K562 (cell line): Measurements from ENCODE around the gene HSD17B3. TPM values are rescaled to one million over a fixed set of nuclear protein-coding genes. Genes with fewer than 3 reads are reported as not detected.

Experiments
- ATAC-seq: fragments of 200-7000 bp; cut with Tn5 transposase; 3 replicates; pipeline ENCODE4 v1.9.1; 2020; ENCODE audit warnings: moderate library complexity
- BruUV-seq: library from RNA; stranded (reverse); fragments of 400-500 nt; replicated peaks from 2 replicates; lab custom pipeline; 2021; lab: Mats Ljungman, UMichigan
- CTCF ChIA-PET: fragments of 300-600 bp; formaldehyde crosslinking; extraction: SDS; loops from one replicate; lab custom pipeline; 2021; ENCODE audit warnings: low intra/inter-chr PET ratio; lab: Yijun Ruan, JAX
- POLR2A ChIA-PET: fragments of 300-600, 350-650 bp; sonication (Branson Sonifier 250); formaldehyde crosslinking; extraction: SDS; loops from one replicate; lab custom pipeline; 2021; ENCODE audit warnings: antibody characterized with exemption, inconsistent platforms; lab: Yijun Ruan, JAX
- DNase-seq, 4 experiments: peaks; one replicate each; pipeline versions ENCODE4 v3.0.0 to v3.0.0-alpha.2; 2011 to 2018; ENCODE audit warnings: low spot score in 3 of 4, mixed read lengths in 3 of 4; ENCODE audit errors: extremely low read depth in 1 of 4
- FAIRE-seq: peaks from 2 replicates; lab custom pipeline; 2011; peaks lifted over from hg19 to GRCh38; lab: Jason Lieb, UNC
- H2AFZ ChIP-seq: 2 replicates; pipeline ENCODE4 v1.6.0; 2011; ENCODE audit warnings: low read depth, low read length, control low read depth, inconsistent platforms
- H3K27ac ChIP-seq: fragments of 200-600 bp; 3 replicates; pipeline ENCODE4 v1.8.0; 2011; ENCODE audit warnings: low read depth, mild to moderate bottlenecking, control low read depth, inconsistent platforms, low read length, moderate library complexity, mixed read lengths; ENCODE audit errors: extremely low read depth
- H3K27me3 ChIP-seq, 2 experiments: fragments of 300-600 bp in 1 of 2; 2 replicates in 1 of 2; 3 replicates in 1 of 2; pipeline versions ENCODE4 v1.6.0 to v1.8.0; 2011; ENCODE audit warnings: inconsistent platforms in 2 of 2, low read length in 2 of 2, mild to moderate bottlenecking in 1 of 2, mixed read lengths in 1 of 2, moderate library complexity in 1 of 2; ENCODE audit not compliant: control insufficient read depth in 2 of 2, insufficient read depth in 2 of 2
- H3K36me3 ChIP-seq: fragments of 300-600 bp; 3 replicates; pipeline ENCODE4 v1.8.0; 2011; ENCODE audit warnings: mild to moderate bottlenecking, low read length, inconsistent platforms; ENCODE audit not compliant: control insufficient read depth, insufficient read depth
- H3K4me1 ChIP-seq, 2 experiments: fragments of 200-600 bp in 1 of 2; replicated peaks in 1 of 2; 2 replicates in 1 of 2; 3 replicates in 1 of 2; pipeline versions ENCODE4 v1.5.1 to v1.8.0; 2011; ENCODE audit warnings: inconsistent platforms in 2 of 2, low read length in 2 of 2, mild to moderate bottlenecking in 1 of 2, mixed read lengths in 1 of 2, moderate library complexity in 1 of 2; ENCODE audit not compliant: control insufficient read depth in 2 of 2, insufficient read depth in 2 of 2
- H3K4me2 ChIP-seq: 2 replicates; pipeline ENCODE4 v1.6.1; 2011; ENCODE audit warnings: low read length, control low read depth, inconsistent platforms, mixed read lengths; ENCODE audit not compliant: insufficient read depth
- H3K4me3 ChIP-seq: fragments of 200-600 bp; sonication (generic), shearing (Covaris generic); 2 replicates; pipeline ENCODE4 v1.5.1; 2016; ENCODE audit warnings: control low read depth, inconsistent platforms
- H3K79me2 ChIP-seq: fragments of 200-600 bp; 3 replicates; pipeline ENCODE4 v1.8.0; 2011; ENCODE audit warnings: low read length, inconsistent platforms; ENCODE audit not compliant: control insufficient read depth, insufficient read depth
- H3K9ac ChIP-seq, 2 experiments: 2 replicates each; pipeline versions ENCODE4 v1.6.0 to v1.6.1; 2011; ENCODE audit warnings: low read depth in 2 of 2, low read length in 2 of 2, control low read depth in 1 of 2, inconsistent platforms in 1 of 2, mild to moderate bottlenecking in 1 of 2, mixed read lengths in 1 of 2; ENCODE audit not compliant: insufficient read depth in 1 of 2
- H3K9me1 ChIP-seq: one replicate; pipeline ENCODE4 v1.6.0; 2011; ENCODE audit warnings: inconsistent platforms, mild to moderate bottlenecking, low read length, moderate library complexity; ENCODE audit not compliant: control insufficient read depth, insufficient read depth
- H3K9me3 ChIP-seq: replicated peaks from 2 replicates; pipeline ENCODE4 v1.5.1; 2011; ENCODE audit warnings: low read depth, low read length, inconsistent platforms; ENCODE audit not compliant: control insufficient read depth, insufficient read depth
- H4K20me1 ChIP-seq: replicated peaks from 2 replicates; pipeline ENCODE4 v1.6.1; 2011; ENCODE audit warnings: low read length, inconsistent platforms, mixed read lengths; ENCODE audit not compliant: control insufficient read depth, insufficient read depth
- C11orf30 ChIP-seq: fragments of 450-650 bp; IDR thresholded peaks from 2 replicates; pipeline ENCODE4 v1.6.1; 2016; ENCODE audit warnings: low read depth, mild to moderate bottlenecking
- E2F6 ChIP-seq, 2 experiments: IDR thresholded peaks; 2 replicates each; pipeline ENCODE4 v1.6.1; 2011; ENCODE audit warnings: borderline replicate concordance in 1 of 2, control low read depth in 1 of 2, low read depth in 1 of 2, low read length in 1 of 2, mild to moderate bottlenecking in 1 of 2, mixed read lengths in 1 of 2, moderate library complexity in 1 of 2; ENCODE audit not compliant: insufficient read depth in 1 of 2, insufficient read length in 1 of 2, poor library complexity in 1 of 2, severe bottlenecking in 1 of 2; ENCODE audit errors: extremely low read depth in 1 of 2
- ETV5 ChIP-seq: sonication (generic); formaldehyde crosslinking; IDR thresholded peaks from 2 replicates; pipeline ENCODE4 v1.4.0; 2020; ENCODE audit warnings: low read depth, mild to moderate bottlenecking, missing genetic modification reagents
- HDAC8 ChIP-seq: fragments of 450-650 bp; IDR thresholded peaks from 2 replicates; pipeline ENCODE4 v1.6.1; 2016; ENCODE audit warnings: mild to moderate bottlenecking, missing genetic modification characterization, moderate library complexity, missing compliant biosample characterization
- PTBP1 ChIP-seq: fragments of 200-400 bp; formaldehyde crosslinking; IDR thresholded peaks from 2 replicates; pipeline ENCODE4 v1.6.1; 2017; ENCODE audit warnings: low read depth, low read length
- RCOR1 ChIP-seq, 2 experiments: IDR thresholded peaks; 2 replicates each; pipeline ENCODE4 v1.6.1; 2012; ENCODE audit warnings: low read depth in 2 of 2, low read length in 2 of 2, borderline replicate concordance in 1 of 2, improper control_type of control experiment in 1 of 2
- SMARCC2 ChIP-seq: fragments of 450-650 bp; IDR thresholded peaks from 2 replicates; pipeline ENCODE4 v1.6.1; 2017; ENCODE audit warnings: antibody characterized with exemption, moderate library complexity, mild to moderate bottlenecking, low read depth
- U2AF2 ChIP-seq: fragments of 200-400 bp; formaldehyde crosslinking; optimal IDR thresholded peaks from 2 replicates; pipeline ENCODE3; 2017; ENCODE audit warnings: low read depth, mild to moderate bottlenecking, low read length
- ZSCAN32 ChIP-seq: fragments of 450-650 bp; formaldehyde crosslinking; IDR thresholded peaks from 2 replicates; pipeline ENCODE4 v1.4.0; 2020; ENCODE audit warnings: mild to moderate bottlenecking, moderate library complexity
- WGBS: fragments of 100-300 bp; shearing (Covaris generic); methylation state at CpG from one replicate; pipeline ENCODE4 v1.1.6; 2016; ENCODE audit warnings: low coverage, mixed read lengths; ENCODE audit not compliant: insufficient coverage; ENCODE audit errors: missing lambda C conversion rate; 5-methylcytosine and 5-hydroxymethylcytosine counted together
- in situ Hi-C: fragments of 300-500 bp; cut with MboI; formaldehyde crosslinking; loops from 4 replicates; pipeline ENCODE4 v1.15.0; 2018; ENCODE audit warnings: inconsistent platforms, mixed read lengths
- intact Hi-C: fragments of 100-400 bp; cut with micrococcal nuclease; formaldehyde crosslinking; loops from 2 replicates; pipeline ENCODE4 v1.14.2; 2022
- polyA plus RNA-seq, 8 experiments: library from polyadenylated mRNA; depleted of rRNA in 4 of 8; stranded (reverse) in 5 of 8; unstranded in 3 of 8; fragments of >200 nt; fragmentation: Nextera tagmentation in 2 of 8; fragmentation: Illumina TruSeq in 1 of 8; extraction: Ambion mirVana in 2 of 8; extraction: Trizol in 1 of 8; gene quantifications; 2 replicates each; pipeline versions ENCODE4 v1.2.1 to v1.2.3, GENCODE V29; 2011 to 2014; ENCODE audit warnings: inconsistent platforms in 1 of 8, missing spikeins in 1 of 8
- total RNA-seq, 7 experiments: library from RNA; depleted of rRNA in 6 of 7; stranded (reverse); fragments of >200 nt in 6 of 7; fragmentation: Illumina TruSeq in 2 of 7; extraction: Trizol in 2 of 7; gene quantifications; 2 replicates each; pipeline versions ENCODE4 v1.2.1 to v1.2.3, GENCODE V29; 2011 to 2021; ENCODE audit warnings: low replicate concordance in 1 of 7
- TF ChIP-seq, protein P1 (sequence below): sonication (generic); formaldehyde crosslinking; IDR thresholded peaks from 2 replicates; pipeline ENCODE4 v1.8.1; 2023; ENCODE audit warnings: mild to moderate bottlenecking, missing genetic modification reagents, moderate library complexity

Gene HSD17B3
- total and polyA plus RNA-seq, 9 of the 15 experiments (the other 6 are each of a cell fraction or from before 2014, with no cell fraction given) = not detected

DNA sequence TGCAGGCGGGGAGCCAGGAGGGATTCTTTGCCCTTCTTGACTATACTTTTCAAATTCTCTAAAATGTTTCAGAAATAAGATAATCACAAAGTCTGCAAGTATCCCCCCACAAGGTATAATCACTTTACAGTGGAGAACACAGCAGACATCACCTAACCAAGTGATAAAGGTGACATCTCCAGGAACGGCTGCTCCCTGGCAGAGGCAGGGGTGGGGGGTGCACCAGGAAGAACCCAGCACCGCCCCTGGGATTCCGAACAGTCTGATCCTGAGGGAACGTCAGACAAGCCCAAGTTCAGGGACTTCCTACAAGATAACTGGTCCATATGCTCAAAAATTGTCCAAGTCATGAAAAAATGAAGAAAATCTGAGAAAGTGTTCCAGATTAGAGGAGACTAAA is 85.4 kb downstream of the HSD17B3 start:
- POLR2A ChIA-PET = no interaction called here
- no peak for FAIRE-seq

DNA sequence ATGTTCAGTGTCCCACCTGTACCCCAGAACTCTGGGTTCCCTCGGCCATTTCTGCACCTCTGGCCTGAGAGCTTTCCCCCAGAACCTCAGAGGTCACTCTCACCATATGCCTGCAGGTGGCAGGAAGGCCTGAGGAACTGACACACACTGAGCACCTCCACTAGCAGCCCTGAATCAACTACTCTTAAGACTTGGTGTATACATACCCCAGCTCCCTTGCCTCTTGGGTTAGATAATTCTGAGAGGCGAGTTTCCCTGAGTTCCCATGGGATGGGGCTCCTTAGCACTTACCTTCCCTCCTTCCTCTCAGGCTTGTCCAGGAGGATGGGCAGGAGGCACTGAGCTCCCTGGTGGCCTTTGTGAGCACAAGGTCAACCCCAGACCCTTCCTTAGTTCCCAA is 86.1 kb downstream of the HSD17B3 start:
- intact Hi-C loops (loop anchor here (5.0 kb wide), 1 partner anchor 489 kb away; no protein-coding TSS in a partner anchor), in situ Hi-C loops (loop anchor here (10.0 kb wide), 1 partner anchor 941 kb away; no protein-coding TSS in a partner anchor)
- Histone ChIP-seq H4K20me1 (no peaks in the 10 kb centered on the region), H3K9me1 (no peaks in the 10 kb centered on the region), H3K27me3 (peaks cover 8 to 56% of the 10 kb centered on the region in 2 experiments; a peak in 4 of 5 replicates), H3K9ac (no peak overlapping the region), H3K79me2 (no peaks in the 10 kb centered on the region), H3K4me3 (no peak overlapping the region), H3K4me1 (peaks cover 4 to 20% of the 10 kb centered on the region in 2 experiments; a peak in 2 of 5 replicates), H3K36me3 (no peaks in the 10 kb centered on the region), H3K27ac (no peak overlapping the region), H3K4me2 (no peak overlapping the region), H3K9me3 (no peaks in the 10 kb centered on the region), H2AFZ (no peak overlapping the region)
- DNase-seq (no peak), ATAC-seq (no peak), FAIRE-seq (no peak)
- no TSS peak for BruUV-seq
- WGBS = 0% methylated on average over 2 of the region's 2 CpGs
- CTCF ChIA-PET = no interaction called here
- POLR2A ChIA-PET = interaction anchor here (0.6 to 0.9 kb wide), 2 partner anchors 591 to 699 kb away, joined by 3 read pairs; partner anchors contain the start of gene PTCH1
- TF ChIP-seq ZSCAN32 (CRISPR knock-in tag) = no peak
- TF ChIP-seq E2F6 (IDR thresholded peaks at IDR 0.05; ENCODE audit: borderline replicate concordance in 1 of 2, extremely low read depth in 1 of 2, insufficient read depth in 1 of 2, insufficient read length in 1 of 2, low read depth in 1 of 2, low read length in 1 of 2, poor library complexity in 1 of 2, severe bottlenecking in 1 of 2) = no peak
- TF ChIP-seq RCOR1 (IDR thresholded peaks at IDR 0.05; ENCODE audit: borderline replicate concordance in 1 of 2, low read depth in 2 of 2, low read length in 2 of 2) = no peak
- no peak for TF ChIP-seq SMARCC2
- no peak for TF ChIP-seq HDAC8 (tag)

More for the DNA sequence above, 85.4 kb downstream of the HSD17B3 start:
- Histone ChIP-seq H3K79me2 (no peaks in the 10 kb centered on the region), H3K9me3 (no peaks in the 10 kb centered on the region), H3K4me3 (no peak overlapping the region), H3K9ac (no peak overlapping the region), H3K4me2 (no peak overlapping the region), H3K36me3 (no peaks in the 10 kb centered on the region), H2AFZ (no peak overlapping the region), H3K4me1 (peaks cover 4 to 20% of the 10 kb centered on the region in 2 experiments; a peak in 2 of 5 replicates), H4K20me1 (no peaks in the 10 kb centered on the region), H3K27me3 (peaks cover 3 to 50% of the 10 kb centered on the region in 2 experiments; a peak in 4 of 5 replicates), H3K27ac (no peak overlapping the region), H3K9me1 (no peaks in the 10 kb centered on the region)
- in situ Hi-C loops = loop anchor here (10.0 kb wide), 1 partner anchor 942 kb away; no protein-coding TSS in a partner anchor
- TF ChIP-seq C11orf30 = no peak
- TF ChIP-seq, protein P1, sequence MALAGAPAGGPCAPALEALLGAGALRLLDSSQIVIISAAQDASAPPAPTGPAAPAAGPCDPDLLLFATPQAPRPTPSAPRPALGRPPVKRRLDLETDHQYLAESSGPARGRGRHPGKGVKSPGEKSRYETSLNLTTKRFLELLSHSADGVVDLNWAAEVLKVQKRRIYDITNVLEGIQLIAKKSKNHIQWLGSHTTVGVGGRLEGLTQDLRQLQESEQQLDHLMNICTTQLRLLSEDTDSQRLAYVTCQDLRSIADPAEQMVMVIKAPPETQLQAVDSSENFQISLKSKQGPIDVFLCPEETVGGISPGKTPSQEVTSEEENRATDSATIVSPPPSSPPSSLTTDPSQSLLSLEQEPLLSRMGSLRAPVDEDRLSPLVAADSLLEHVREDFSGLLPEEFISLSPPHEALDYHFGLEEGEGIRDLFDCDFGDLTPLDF (CRISPR knock-in tag) = no peak
- no peak for TF ChIP-seq ETV5 (CRISPR knock-in tag)
- TF ChIP-seq PTBP1 = no peak
- no peak for TF ChIP-seq U2AF2
- intact Hi-C loops = loop anchor here (5.0 kb wide), 1 partner anchor 489 kb away; no protein-coding TSS in a partner anchor
- no TSS peak for BruUV-seq
- ATAC-seq (no peak), DNase-seq (no peak)
- 8% methylated on average over 5 of the region's 5 CpGs for WGBS
- CTCF ChIA-PET = no interaction called here
